IMR-90 (cell line): ENCODE results near the gene PARD3. TPM values are rescaled to one million over a fixed set of nuclear protein-coding genes. Genes with fewer than 3 reads are reported as not detected.
"Not testable (repeated sequence)": the region's sequence is repeated elsewhere in the genome, so short reads cannot be mapped to it uniquely, and the experiment has no call there.

Source experiments
- ATAC-seq: fragments of 200-7000 bp; cut with Tn5 transposase; 2 replicates; pipeline ENCODE4 v1.9.1; 2020; ENCODE audit warnings: low read depth, mild to moderate bottlenecking, moderate library complexity
- BruUV-seq: library from RNA; stranded (reverse); fragments of 400-500 nt; replicated peaks from 2 replicates; lab custom pipeline; 2021; lab: Mats Ljungman, UMichigan
- CTCF ChIA-PET: fragments of 300-600 bp; formaldehyde crosslinking; extraction: SDS; loops from one replicate; lab custom pipeline; 2021; ENCODE audit warnings: antibody characterized with exemption; lab: Yijun Ruan, JAX
- POLR2A ChIA-PET: fragments of 300-600 bp; sonication (Branson Sonifier 250); formaldehyde crosslinking; loops from one replicate; lab custom pipeline; 2022; ENCODE audit warnings: antibody characterized with exemption; ENCODE audit not compliant: unreplicated experiment; lab: Charles Lee
- DNase-seq: peaks from one replicate; pipeline ENCODE4 v3.0.0; 2013
- H2AFZ ChIP-seq: replicated peaks from 2 replicates; pipeline ENCODE3; 2013; ENCODE audit warnings: low read length, mild to moderate bottlenecking; ENCODE audit not compliant: poor library complexity
- H2AK5ac ChIP-seq: 2 replicates; pipeline ENCODE4 v1.6.1; 2013; ENCODE audit warnings: low read depth, low read length, inconsistent platforms
- H2AK9ac ChIP-seq: replicated peaks from 2 replicates; pipeline ENCODE3; 2013; ENCODE audit warnings: mild to moderate bottlenecking, low read depth, low read length, moderate library complexity; ENCODE audit not compliant: poor library complexity
- H2BK120ac ChIP-seq: 2 replicates; pipeline ENCODE4 v1.6.1; 2013; ENCODE audit warnings: low read depth, low read length, inconsistent platforms
- H2BK15ac ChIP-seq: 3 replicates; pipeline ENCODE4 v1.6.1; 2013; ENCODE audit warnings: low read depth, low read length, inconsistent platforms
- H2BK20ac ChIP-seq: 2 replicates; pipeline ENCODE4 v1.6.1; 2013; ENCODE audit warnings: low read depth, mild to moderate bottlenecking, inconsistent platforms, low read length, moderate library complexity
- H2BK5ac ChIP-seq: 2 replicates; pipeline ENCODE4 v1.6.1; 2013; ENCODE audit warnings: mild to moderate bottlenecking, low read depth, low read length, inconsistent platforms; ENCODE audit not compliant: poor library complexity, severe bottlenecking
- H3K14ac ChIP-seq: replicated peaks from 2 replicates; pipeline ENCODE4 v1.6.1; 2013; ENCODE audit warnings: low read depth, low read length, inconsistent platforms
- H3K18ac ChIP-seq: 2 replicates; pipeline ENCODE4 v1.6.1; 2013; ENCODE audit warnings: low read depth, low read length, control low read depth
- H3K23ac ChIP-seq: 2 replicates; pipeline ENCODE4 v1.6.1; 2013; ENCODE audit warnings: low read depth, low read length, inconsistent platforms
- H3K27ac ChIP-seq: 2 replicates; pipeline ENCODE4 v1.5.1; 2013; ENCODE audit warnings: mild to moderate bottlenecking, control low read depth, low read length; ENCODE audit not compliant: insufficient read depth
- H3K27me3 ChIP-seq: 2 replicates; pipeline ENCODE4 v1.6.1; 2013; ENCODE audit warnings: low read length; ENCODE audit not compliant: control insufficient read depth, insufficient read depth
- H3K36me3 ChIP-seq: 2 replicates; pipeline ENCODE4 v1.6.1; 2013; ENCODE audit warnings: low read length, mixed read lengths; ENCODE audit not compliant: control insufficient read depth, insufficient read depth
- H3K4ac ChIP-seq: 2 replicates; pipeline ENCODE4 v1.6.1; 2013; ENCODE audit warnings: low read depth, low read length, inconsistent platforms
- H3K4me1 ChIP-seq: 2 replicates; pipeline ENCODE4 v1.6.1; 2013; ENCODE audit warnings: low read length, mixed read lengths; ENCODE audit not compliant: control insufficient read depth, insufficient read depth
- H3K4me2 ChIP-seq: 2 replicates; pipeline ENCODE4 v1.6.1; 2013; ENCODE audit warnings: low read depth, mild to moderate bottlenecking, control low read depth, low read length, moderate library complexity
- H3K4me3 ChIP-seq: 2 replicates; pipeline ENCODE4 v1.5.1; 2013; ENCODE audit warnings: low read depth, mild to moderate bottlenecking, control low read depth, low read length, moderate library complexity; ENCODE audit not compliant: insufficient read depth
- H3K56ac ChIP-seq: 2 replicates; pipeline ENCODE4 v1.6.1; 2013; ENCODE audit warnings: low read length, inconsistent platforms; ENCODE audit not compliant: insufficient read depth; ENCODE audit errors: extremely low read depth
- H3K79me1 ChIP-seq, 2 experiments: 2 replicates each; pipeline ENCODE4 v1.6.1; 2013; ENCODE audit warnings: low read length in 2 of 2, inconsistent platforms in 1 of 2, low read depth in 1 of 2
- H3K9ac ChIP-seq: 2 replicates; pipeline ENCODE4 v1.6.1; 2013; ENCODE audit warnings: low read depth, low read length, control low read depth
- H3K9me1 ChIP-seq: 2 replicates; pipeline ENCODE4 v1.6.1; 2013; ENCODE audit warnings: low read length, inconsistent platforms; ENCODE audit not compliant: insufficient read depth
- H3K9me3 ChIP-seq: 2 replicates; pipeline ENCODE4 v1.6.1; 2013; ENCODE audit warnings: low read length; ENCODE audit not compliant: control insufficient read depth, insufficient read depth
- H4K20me1 ChIP-seq: 2 replicates; pipeline ENCODE4 v1.6.1; 2013; ENCODE audit warnings: low read length, inconsistent platforms; ENCODE audit not compliant: insufficient read depth
- H4K5ac ChIP-seq: 2 replicates; pipeline ENCODE4 v1.6.1; 2013; ENCODE audit warnings: mild to moderate bottlenecking, low read depth, low read length, control low read depth
- H4K8ac ChIP-seq, 2 experiments: 2 replicates each; pipeline ENCODE4 v1.6.1; 2013; ENCODE audit warnings: low read depth in 2 of 2, low read length in 2 of 2, control low read depth in 1 of 2, inconsistent platforms in 1 of 2
- H4K91ac ChIP-seq: 2 replicates; pipeline ENCODE4 v1.6.1; 2013; ENCODE audit warnings: low read depth, low read length, inconsistent platforms; ENCODE audit not compliant: insufficient read depth
- WGBS, 2 experiments: methylation state at CpG; one replicate each; pipeline versions ENCODE4 v1.1.5 to v1.1.7; 2013; ENCODE audit warnings: missing lambda C conversion rate in 2 of 2; ENCODE audit not compliant: insufficient read length in 1 of 2; ENCODE audit errors: extremely low coverage in 2 of 2; 5-methylcytosine and 5-hydroxymethylcytosine counted together
- dilution Hi-C: fragments of 300-500 bp; cut with HindIII; formaldehyde crosslinking; loops from one replicate; pipeline ENCODE4 v1.14.3; 2018; ENCODE audit warnings: low sequenced_read_pairs; ENCODE audit not compliant: unreplicated experiment
- in situ Hi-C: fragments of 300-500 bp; cut with MboI; formaldehyde crosslinking; loops from 3 replicates; pipeline ENCODE4 v1.14.3; 2019; ENCODE audit warnings: low sequenced_read_pairs, inconsistent platforms, mixed read lengths
- intact Hi-C: fragments of 100-400 bp; cut with micrococcal nuclease; formaldehyde crosslinking; loops from 2 replicates; pipeline ENCODE4 v1.10.0; 2022
- polyA plus RNA-seq, 3 experiments: library from polyadenylated mRNA; depleted of rRNA; stranded (reverse); fragments of >200 nt; gene quantifications; 2 replicates each; pipeline ENCODE4 v1.2.3, GENCODE V29; 2012; ENCODE audit warnings: low replicate concordance in 1 of 3
- total RNA-seq: library from RNA; depleted of rRNA; stranded (reverse); fragments of >200 nt; gene quantifications from 2 replicates; pipeline ENCODE4 v1.2.3, GENCODE V29; 2012

The PARD3 gene
- total and polyA plus RNA-seq, 2 of the 4 experiments (the other 2 are of a cell fraction), result 14.6 to 37.5 TPM

GRCh38 chr10:34793581-34793980 lies 21.5 kb downstream of the PARD3 start:
- H2BK20ac ChIP-seq, H2AK9ac ChIP-seq, H3K36me3 ChIP-seq, H3K4me2 ChIP-seq, H3K27ac ChIP-seq, POLR2A ChIA-PET, H3K27me3 ChIP-seq, H4K5ac ChIP-seq, H2BK15ac ChIP-seq, H2BK120ac ChIP-seq, H3K23ac ChIP-seq, H3K56ac ChIP-seq, H4K91ac ChIP-seq, ATAC-seq, H3K4me3 ChIP-seq, H3K9ac ChIP-seq, H2AFZ ChIP-seq, H2BK5ac ChIP-seq, H3K9me1 ChIP-seq, H3K4ac ChIP-seq, H4K8ac ChIP-seq, H3K9me3 ChIP-seq, H3K14ac ChIP-seq, CTCF ChIA-PET, in situ Hi-C loops, H3K18ac ChIP-seq, intact Hi-C loops, dilution Hi-C loops, BruUV-seq, H3K4me1 ChIP-seq, H2AK5ac ChIP-seq, DNase-seq: not testable (repeated sequence)
- peaks cover 38% of the 10 kb centered on the region for H4K20me1 ChIP-seq
- WGBS, 2 experiments, result no CpG with 5 or more reads among the region's 5 CpGs
- peaks cover 28 to 67% of the 10 kb centered on the region in 2 experiments for H3K79me1 ChIP-seq
